Measurements from ENCODE around the gene BCLAF1. TPM values are rescaled to one million over a fixed set of nuclear protein-coding genes. Genes with fewer than 3 reads are reported as not detected.
A peak's percentile ranks its signal among the peaks of the same experiment; 100 is the strongest.

The BCLAF1 gene
- total RNA-seq, 2 donors from 2014 or later = 70.0 to 170 TPM

- no peak overlapping the region for H3K4me3 ChIP-seq
- TF ChIP-seq CTCF (IDR thresholded peaks at IDR 0.05) = no peak
- ATAC-seq (ENCODE audit: insufficient number of reproducible peaks, low FRiP score, low read depth) = no peak
- no peaks in the 10 kb centered on the region for H3K36me3 ChIP-seq
- no peaks in the 10 kb centered on the region for H3K9me3 ChIP-seq
- DNase-seq (ENCODE audit: low spot score) = no peak
- H3K27ac ChIP-seq = no peak overlapping the region
- peaks cover 0 to 4% of the 10 kb centered on the region in 2 donors for H3K4me1 ChIP-seq (ENCODE audit: control insufficient read depth in 1 of 2, low read depth in 2 of 2)
- no peaks in the 10 kb centered on the region for H3K27me3 ChIP-seq (replicated peaks; ENCODE audit: insufficient read depth)
These were observed 28.3 kb upstream of the BCLAF1 start for GRCh38 chr6:136317971-136318370.

- Histone ChIP-seq H3K36me3 (no peaks in the 10 kb centered on the region), H3K9me3 (no peaks in the 10 kb centered on the region), H3K4me1 (ENCODE audit: control insufficient read depth in 1 of 2, low read depth in 2 of 2) (peaks cover 0 to 4% of the 10 kb centered on the region in 2 donors), H3K27me3 (replicated peaks; ENCODE audit: insufficient read depth) (no peaks in the 10 kb centered on the region), H3K4me3 (no peak overlapping the region), H3K27ac (no peak overlapping the region)
- peak; percentile 60 for ATAC-seq (ENCODE audit: insufficient number of reproducible peaks, low FRiP score, low read depth)
- TF ChIP-seq CTCF (IDR thresholded peaks at IDR 0.05) = peak; percentile 69
- no peak for DNase-seq (ENCODE audit: low spot score)
These were observed 27.5 kb upstream of the BCLAF1 start for GRCh38 chr6:136317021-136317694.

GRCh38 chr6:136315594-136315993 lies 25.9 kb upstream of the BCLAF1 start:
- Histone ChIP-seq H3K27ac (no peak overlapping the region), H3K4me3 (no peak overlapping the region), H3K4me1 (ENCODE audit: control insufficient read depth in 1 of 2, low read depth in 2 of 2) (peaks cover 0 to 4% of the 10 kb centered on the region in 2 donors), H3K27me3 (replicated peaks; ENCODE audit: insufficient read depth) (no peaks in the 10 kb centered on the region), H3K36me3 (no peaks in the 10 kb centered on the region), H3K9me3 (no peaks in the 10 kb centered on the region)
- no peak for ATAC-seq (ENCODE audit: insufficient number of reproducible peaks, low FRiP score, low read depth)
- TF ChIP-seq CTCF (IDR thresholded peaks at IDR 0.05) = no peak
- DNase-seq (ENCODE audit: low spot score) = no peak

- ATAC-seq (ENCODE audit: insufficient number of reproducible peaks, low FRiP score, low read depth) (no peak), DNase-seq (ENCODE audit: low spot score) (no peak)
- Histone ChIP-seq H3K4me3 (no peak overlapping the region), H3K4me1 (ENCODE audit: control insufficient read depth in 1 of 2, low read depth in 2 of 2) (peaks cover 0 to 4% of the 10 kb centered on the region in 2 donors), H3K27me3 (replicated peaks; ENCODE audit: insufficient read depth) (no peaks in the 10 kb centered on the region), H3K27ac (no peak overlapping the region), H3K36me3 (no peaks in the 10 kb centered on the region), H3K9me3 (no peaks in the 10 kb centered on the region)
- TF ChIP-seq CTCF (IDR thresholded peaks at IDR 0.05) = no peak
These were observed 23.3 kb upstream of the BCLAF1 start for GRCh38 chr6:136312975-136313374.

GRCh38 chr6:136309729-136310311 lies 20.2 kb upstream of the BCLAF1 start:
- Histone ChIP-seq H3K27ac (no peak overlapping the region), H3K4me3 (no peak overlapping the region), H3K27me3 (replicated peaks; ENCODE audit: insufficient read depth) (no peaks in the 10 kb centered on the region), H3K4me1 (ENCODE audit: control insufficient read depth in 1 of 2, low read depth in 2 of 2) (no peaks in the 10 kb centered on the region), H3K36me3 (no peaks in the 10 kb centered on the region), H3K9me3 (no peaks in the 10 kb centered on the region)
- no peak for DNase-seq (ENCODE audit: low spot score)
- no peak for TF ChIP-seq CTCF (IDR thresholded peaks at IDR 0.05)
- ATAC-seq (ENCODE audit: insufficient number of reproducible peaks, low FRiP score, low read depth) = no peak
